ENCODE measurements around the gene TNFRSF21.

DNA sequence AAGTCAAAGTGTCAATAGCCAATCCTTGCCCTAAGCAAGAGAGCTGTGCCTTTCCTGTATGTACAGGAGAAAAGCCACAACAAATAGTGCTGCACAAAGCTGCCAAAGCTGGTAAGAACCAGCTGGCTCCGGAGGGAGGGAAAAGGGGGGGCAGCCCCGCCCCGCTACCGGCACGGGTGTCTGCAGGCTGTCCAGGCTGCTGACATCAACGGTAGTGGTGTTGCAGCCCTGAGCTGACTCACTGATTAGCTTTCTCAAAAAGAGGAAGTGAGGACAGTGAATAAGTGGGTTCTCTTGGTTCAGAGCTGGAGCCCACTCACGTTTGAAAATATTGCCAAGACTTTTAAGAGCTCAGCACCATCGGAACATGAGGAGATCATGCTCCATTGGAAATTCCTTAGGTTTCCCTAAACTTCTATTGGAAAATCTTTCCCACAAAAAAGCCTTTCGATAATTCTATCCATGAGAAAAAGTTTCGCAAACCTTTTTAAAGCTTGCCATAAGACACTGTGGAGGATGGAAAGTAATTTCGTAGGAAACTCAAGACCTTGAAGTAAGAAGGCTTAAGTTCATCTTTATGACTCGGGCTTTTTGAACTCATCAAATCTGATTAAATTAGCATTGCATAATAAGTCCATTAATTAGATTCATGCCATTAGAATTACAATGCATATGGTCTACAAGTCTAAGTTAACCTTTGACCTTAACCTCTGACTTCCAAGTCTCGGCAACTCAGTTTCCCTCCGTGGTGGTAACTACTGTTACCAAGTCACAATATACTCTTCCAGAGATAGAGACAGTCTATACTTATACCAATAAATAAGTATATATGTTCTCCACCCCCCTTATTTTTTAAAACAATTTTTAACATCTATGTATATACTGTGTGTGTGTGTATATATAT, 67.0 kb downstream of the TNFRSF21 start:
- no peak for TF ChIP-seq TAF1 (IDR thresholded peaks at IDR 0.05; ENCODE audit: low read depth)
- TF ChIP-seq, protein P1, sequence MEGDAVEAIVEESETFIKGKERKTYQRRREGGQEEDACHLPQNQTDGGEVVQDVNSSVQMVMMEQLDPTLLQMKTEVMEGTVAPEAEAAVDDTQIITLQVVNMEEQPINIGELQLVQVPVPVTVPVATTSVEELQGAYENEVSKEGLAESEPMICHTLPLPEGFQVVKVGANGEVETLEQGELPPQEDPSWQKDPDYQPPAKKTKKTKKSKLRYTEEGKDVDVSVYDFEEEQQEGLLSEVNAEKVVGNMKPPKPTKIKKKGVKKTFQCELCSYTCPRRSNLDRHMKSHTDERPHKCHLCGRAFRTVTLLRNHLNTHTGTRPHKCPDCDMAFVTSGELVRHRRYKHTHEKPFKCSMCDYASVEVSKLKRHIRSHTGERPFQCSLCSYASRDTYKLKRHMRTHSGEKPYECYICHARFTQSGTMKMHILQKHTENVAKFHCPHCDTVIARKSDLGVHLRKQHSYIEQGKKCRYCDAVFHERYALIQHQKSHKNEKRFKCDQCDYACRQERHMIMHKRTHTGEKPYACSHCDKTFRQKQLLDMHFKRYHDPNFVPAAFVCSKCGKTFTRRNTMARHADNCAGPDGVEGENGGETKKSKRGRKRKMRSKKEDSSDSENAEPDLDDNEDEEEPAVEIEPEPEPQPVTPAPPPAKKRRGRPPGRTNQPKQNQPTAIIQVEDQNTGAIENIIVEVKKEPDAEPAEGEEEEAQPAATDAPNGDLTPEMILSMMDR (IDR thresholded peaks at IDR 0.05; ENCODE audit: poor library complexity, severe bottlenecking): no peak
- no peak for TF ChIP-seq POLR2AphosphoS5 (IDR thresholded peaks at IDR 0.05)
- no peak for TF ChIP-seq RAD21 (conservative IDR thresholded peaks at IDR 0.05)

All from neural cell (in vitro differentiated cells).